HT-29 (cell line): ENCODE results near the gene ARMC8. TPM values are rescaled to one million over a fixed set of nuclear protein-coding genes. Genes with fewer than 3 reads are reported as not detected.

Experiments used
- DNase-seq: peaks from one replicate; pipeline ENCODE4 v3.0.0-alpha.2; 2015; ENCODE audit warnings: low spot score
- total RNA-seq: library from RNA; depleted of rRNA; stranded (reverse); fragments of >200 nt; shearing (Covaris generic); gene quantifications from 2 replicates; pipeline ENCODE4 v1.2.3, GENCODE V29; 2014

ARMC8 gene
- total RNA-seq, 1 experiment from 2014 or later: 21.7 TPM

DNA sequence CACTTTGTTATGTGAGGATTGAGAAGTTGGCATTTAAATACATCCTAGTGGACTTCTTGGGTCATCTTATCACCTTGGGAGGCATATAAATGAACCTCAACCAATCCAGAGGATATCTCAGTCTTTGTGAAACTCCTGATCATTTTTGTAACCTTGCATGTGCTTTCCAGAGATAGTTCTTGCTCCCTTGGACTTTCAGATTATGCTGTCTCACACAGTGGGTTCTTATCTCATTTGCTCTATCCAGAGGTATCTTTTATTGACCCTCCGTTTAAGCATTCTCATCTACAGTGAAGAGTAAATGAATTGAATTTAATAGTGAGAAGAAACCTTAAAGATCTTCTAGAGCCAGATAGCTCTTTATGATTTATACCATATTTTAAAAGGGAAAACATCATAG, 10.4 kb downstream of the ARMC8 start:
- no peak for DNase-seq

DNA sequence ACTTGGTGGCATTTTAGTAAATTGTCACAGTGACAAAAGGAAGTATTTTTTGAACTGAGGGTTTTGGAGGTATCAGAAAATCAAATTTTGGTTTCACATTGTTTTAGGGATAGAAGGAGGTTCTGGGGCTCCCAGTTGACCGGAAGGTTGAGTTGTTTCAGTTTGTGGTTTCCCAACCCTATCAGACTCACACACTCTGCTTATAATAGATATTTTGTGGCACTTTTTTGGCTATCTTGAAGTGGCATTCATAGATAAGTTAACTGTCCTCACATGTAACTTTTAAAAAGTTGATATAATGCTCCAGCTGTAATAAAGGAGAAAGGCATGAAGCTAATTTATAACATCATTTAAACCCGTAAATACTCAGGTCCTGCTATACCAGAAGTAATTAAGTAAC, 12.8 kb downstream of the ARMC8 start:
- DNase-seq: no peak

DNA sequence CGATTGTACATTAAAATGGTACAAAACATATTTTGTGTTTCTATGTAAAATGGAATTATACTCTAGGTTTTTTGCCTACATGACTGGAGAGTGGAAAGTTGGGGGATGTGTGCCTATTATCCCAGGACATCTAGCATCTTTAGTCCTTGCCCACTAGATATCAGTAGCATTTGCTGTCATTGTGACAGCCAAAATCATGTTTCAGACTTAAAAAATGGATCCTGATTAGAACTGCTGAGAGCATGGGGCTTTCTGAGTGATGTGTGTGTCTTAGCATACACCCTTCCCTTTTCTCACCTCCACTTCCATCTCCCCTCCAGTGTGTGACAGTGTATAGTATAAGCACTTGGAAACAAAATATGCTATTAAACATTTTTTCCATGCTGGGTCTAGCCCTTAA, 13.3 kb downstream of the ARMC8 start:
- no peak for DNase-seq

DNA sequence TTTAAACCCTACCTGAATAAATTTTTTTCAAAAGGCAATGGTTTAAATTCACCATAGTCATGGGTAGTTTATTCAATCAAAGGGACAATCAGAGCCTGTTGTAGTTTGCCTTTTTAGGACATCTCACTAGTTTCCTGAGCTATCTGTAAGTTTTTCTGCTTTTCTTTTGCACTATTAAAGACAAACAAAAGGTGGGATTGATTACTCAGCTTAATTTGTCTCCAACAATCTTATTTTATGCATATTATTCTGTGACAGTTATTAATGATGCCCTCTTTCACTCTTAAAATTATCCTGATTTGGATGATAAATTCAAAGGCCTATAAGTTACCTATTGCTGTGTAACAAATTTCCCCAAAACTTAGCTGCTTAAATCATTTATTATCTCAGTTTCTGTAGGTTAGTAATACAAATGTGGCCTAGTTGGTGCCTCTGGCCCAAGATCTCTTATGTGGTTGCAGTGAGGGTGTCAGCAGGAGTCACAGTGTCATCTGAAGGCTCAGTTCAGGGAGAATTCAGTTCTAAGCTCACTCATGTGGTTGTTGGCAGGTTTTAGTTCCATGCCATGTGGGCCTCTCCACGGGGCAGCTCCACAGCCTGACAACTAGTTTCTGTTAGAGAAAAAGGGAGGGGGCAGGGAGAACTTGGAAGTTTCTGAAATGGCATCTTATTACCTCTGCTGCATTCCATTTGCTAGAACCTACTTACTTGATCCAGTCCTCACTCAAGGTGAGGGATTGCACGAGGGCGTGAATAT, 16.0 kb downstream of the ARMC8 start:
- DNase-seq: no peak

DNA sequence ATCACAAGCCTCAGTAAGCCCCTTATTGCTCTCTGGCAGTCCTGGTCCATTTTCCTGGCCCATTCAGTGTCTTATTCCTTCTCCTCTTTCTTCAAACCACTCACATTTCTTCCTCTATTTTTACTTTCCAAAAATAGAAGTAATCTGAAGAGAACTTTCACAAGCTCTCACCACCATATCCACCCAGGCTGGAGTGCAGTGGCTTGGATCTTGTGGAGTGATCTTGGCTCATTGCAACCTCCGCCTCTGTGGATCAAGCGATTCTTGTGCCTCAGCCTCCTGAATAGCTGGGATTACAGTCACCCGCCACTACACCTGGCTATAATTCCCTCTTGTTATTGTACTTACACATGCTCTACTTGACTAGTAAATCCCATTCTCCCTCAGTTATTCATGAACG, 16.8 kb downstream of the ARMC8 start:
- no peak for DNase-seq

DNA sequence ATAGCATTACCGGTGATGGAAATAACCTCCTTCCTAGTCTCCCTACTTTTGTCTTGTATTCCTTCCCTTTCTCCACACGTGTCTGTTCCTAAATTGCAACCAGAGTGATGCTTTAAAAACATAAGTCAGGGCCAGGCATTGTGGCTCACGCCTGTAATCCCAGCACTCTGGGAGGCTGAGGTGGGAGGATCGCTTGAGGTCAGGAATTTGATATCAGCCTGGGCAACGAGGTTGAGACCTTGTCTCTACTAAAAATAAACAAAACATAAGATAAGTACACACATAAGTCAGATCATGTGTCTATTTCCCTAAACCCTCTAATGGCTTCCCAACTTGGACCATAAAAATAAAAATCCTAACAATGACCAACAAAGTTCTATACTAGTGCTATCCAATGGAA, 18.4 kb downstream of the ARMC8 start:
- no peak for DNase-seq

DNA sequence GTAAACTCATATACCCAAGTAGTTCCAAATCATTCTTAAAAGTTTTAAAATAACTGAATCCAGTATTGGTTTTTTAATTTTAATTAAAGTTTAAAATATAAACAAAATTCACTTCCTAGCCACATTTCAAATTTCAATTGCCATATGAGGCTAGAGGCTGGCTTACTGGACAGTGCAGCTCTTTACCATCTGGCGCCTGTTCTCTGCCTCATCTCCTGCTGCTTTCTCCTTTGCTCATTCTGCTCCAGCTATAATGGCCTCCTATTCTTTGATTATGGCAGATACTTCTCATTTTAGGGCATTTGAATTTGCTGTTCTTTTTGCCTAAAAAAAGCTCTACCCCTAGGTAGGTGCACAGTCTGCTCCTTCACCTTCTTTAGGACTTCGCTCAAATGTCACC, 19.1 kb downstream of the ARMC8 start:
- no peak for DNase-seq

DNA sequence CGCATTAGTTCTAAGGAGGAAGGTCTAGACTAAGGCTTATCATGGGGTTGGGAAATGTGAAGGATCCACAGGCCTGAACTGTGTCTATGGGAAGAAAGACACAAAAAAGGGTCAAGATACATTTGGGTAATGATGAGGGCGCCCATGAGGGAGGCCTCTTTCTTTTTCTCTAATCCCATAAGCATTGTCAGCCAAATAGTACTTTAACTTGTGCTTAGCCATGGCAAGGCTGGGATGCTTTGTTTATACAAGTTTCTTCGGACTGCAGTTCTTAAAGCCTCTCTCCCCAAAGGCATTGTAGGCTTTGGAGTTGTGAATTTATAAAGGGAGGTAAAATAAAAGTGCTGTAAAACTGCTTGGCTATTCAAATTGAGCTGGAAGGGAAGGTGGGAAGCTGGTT, 23.4 kb downstream of the ARMC8 start:
- no peak for DNase-seq

DNA sequence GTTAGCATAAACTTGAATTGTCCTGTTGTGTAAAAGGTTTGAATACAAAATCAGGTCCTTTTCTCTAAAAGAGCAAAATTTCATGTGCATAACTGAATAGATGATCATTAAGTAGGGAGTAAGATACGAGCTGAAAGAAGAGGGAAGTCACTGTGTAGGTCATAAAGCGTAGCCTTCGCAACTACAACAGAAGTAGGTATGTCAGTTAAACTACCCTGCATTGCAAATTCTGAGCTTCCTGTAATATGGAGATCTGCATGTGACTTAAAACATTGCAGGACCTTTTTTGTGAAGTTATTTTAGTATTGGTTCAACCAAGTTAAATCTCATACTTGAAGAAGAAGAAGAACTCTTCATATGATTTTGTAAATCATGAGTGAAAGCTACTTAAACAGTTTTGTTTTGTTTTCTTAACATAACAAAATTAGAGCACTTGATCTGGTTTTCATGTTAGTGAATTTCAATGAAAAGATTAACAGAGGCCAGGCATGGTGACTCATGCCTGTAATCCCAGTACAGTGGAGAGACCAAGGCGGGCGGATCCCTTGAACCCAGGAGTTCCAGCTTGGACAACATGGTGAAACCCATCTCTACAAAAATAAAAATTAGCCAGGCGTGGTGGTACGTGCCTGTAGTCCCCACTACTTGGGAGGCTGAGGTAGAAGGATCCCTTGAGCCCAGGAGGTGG, 26.4 kb downstream of the ARMC8 start:
- no peak for DNase-seq

DNA sequence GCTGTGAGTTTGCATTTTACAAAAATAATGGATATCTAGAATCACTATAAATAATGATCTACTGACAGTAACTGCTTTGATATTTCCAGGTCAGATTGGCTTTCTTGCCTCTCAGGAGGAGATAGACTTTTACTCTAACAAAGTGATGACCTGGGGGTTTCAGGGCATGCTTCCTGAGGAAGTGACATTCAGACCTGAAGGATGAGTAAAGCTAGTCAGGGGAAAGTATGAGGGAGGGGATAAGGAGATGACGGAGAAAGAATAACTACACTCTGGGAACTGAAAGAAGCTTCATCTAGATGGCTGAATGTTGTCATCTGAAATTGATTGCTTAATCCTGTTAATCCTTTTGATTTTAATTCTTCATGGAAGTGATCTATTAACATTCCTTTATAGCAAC, 32.2 kb downstream of the ARMC8 start:
- DNase-seq: no peak

DNA sequence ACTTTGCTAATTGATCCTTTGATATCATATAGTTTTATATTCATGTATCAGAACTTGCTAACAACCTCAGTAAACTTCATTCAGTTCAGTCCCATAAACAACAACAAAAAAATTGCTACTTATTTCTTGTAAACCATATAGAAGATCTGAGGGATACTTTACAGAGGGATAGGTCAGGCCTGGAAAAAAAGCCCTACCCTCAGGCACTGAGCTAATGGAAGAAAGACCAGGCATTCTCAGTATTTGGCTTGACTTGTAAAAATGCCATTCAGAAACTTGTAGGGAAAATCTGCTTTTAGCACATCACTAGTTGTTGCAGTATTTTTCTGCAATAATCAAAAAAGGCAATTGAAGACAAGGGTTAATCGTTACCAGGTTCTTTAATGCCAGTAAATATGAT, 33.1 kb downstream of the ARMC8 start:
- no peak for DNase-seq

DNA sequence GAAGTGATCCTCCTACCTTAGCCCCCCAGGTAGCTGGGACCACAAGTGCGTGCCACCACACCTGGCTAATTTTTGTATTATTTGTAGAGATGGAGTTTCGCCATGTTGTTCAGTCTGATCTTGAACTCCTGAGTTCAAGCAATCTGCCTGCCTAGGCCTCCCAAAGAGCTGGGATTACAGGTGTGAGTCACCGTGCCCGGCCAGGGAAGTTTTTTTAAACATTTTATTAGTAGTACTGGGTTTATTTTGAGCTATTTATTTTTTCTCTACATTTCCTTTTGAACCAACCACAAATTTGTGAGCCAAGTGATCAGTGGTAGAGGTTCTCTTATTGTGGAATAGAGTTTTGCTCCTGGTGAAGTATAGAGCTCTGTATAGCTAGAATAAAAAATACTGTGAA, 33.7 kb downstream of the ARMC8 start:
- no peak for DNase-seq

DNA sequence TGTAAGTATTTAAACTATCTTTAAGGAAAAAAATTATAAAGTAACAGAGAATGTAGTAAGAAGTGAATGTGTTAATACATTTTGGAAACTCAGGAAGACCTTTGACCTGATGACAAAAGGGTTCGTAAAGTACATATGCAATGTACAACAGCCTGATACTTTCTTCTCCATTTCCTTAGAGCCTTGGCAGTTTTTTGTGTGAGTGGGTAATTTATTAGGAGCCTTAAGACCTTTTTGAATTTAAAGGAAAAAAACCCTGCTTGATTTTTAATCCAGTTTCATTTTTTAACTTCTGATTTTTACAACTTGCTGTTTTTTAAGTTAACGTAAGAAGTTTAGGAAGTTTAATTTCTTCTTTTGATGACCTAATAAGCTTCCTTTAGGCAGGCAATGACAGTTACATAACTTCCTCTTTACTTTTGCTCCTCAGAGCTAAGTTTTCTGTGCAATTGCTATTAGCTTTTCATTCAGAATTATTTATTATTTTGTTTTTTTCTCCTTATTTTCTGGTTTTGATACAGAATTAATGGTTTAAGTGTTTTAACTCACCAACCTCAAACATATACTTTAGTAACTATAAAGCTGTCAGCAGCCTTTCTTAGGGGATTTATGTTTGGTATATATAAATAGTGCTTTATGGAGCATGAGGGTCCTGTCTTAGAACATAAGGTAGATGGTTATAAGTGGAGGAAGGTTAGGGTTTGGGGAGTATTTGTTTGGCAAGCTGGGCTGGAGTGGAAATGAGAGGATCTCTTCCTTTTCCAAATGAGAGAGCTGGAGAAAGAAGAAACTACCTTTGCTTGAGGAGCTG, 35.2 kb downstream of the ARMC8 start:
- DNase-seq: no peak

DNA sequence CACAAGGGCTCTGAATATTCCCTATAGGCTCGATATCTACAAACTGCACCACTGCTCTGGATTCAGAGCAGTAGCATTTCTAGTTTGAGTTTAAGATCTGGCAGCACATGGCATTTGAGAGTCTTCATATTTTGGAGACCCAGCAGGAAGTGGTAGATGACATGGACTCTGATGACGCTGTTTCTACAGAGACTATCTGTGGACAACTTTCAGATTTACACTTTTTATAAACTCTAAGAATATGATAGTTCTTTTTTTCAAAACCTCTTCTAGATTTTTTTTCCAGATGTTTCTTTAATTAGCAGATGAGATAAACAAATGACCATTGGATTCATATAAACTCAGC, 35.8 kb downstream of the ARMC8 start:
- no peak for DNase-seq

DNA sequence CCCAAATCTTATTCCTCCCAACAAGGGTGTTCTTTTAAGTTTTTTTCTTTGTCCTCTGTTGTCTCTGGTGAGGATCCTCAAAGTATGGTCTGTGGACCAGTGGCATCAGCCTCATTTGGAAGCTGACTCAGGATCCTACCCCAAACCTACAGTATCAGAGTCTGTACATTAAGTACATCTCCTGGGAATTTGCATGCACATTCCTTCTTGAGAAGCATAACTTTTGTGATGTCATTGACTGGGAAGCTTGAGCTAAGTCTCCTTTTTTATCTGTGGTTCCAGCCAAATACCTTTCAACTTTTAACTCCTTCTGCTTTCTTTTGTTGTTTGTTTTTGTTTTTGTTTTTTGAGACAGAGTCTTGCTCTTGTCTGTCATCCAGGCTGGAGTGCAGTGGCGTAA, 40.5 kb downstream of the ARMC8 start:
- DNase-seq: no peak

DNA sequence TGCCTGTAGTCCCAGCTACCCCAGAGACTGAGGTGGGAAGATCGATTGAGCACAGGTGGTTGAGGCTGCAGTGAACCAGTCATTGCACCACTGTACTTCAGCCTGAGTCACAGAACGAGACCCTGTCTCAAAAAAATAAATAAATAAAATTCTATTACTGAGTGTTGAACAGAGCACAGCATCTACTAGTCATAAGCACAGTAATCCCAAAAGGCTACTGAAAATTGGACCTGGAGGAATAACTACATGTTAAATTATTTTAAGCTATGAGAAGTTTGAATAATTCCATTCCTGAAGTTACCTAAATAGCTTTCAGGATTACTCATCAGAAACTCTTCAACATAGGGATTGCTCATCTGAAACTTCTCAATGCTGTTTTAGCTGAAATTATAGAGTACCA, 43.4 kb downstream of the ARMC8 start:
- DNase-seq: no peak

DNA sequence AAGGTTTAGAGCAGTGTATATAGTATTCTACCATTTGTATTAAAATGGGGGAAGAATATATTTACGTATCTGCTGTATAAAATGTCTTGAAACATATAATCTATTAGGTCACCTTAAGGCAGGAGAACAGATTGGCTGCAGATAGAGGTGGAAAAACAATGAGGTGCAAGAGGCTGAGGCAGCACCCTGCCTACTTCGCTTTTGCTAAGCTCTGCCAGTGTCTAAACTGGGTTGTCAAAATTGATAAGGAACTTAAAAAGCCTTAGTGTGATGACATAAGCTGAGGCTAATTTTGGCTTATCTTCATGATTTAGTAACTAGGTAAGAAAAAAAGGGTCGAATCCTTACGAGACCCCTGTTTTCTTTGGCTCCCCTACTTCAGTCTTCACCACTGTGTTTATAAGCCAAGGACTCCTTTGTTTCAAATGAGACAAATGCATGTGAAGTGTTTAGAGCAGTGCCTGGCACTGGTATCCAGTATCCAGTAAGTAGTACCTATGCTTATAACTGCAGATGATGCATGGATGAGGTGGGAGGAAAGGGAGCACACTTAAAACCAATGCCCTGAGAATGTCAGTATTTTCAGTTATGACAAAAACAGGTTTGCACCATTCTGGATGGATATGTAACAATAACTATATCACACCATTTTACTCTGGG, 45.7 kb downstream of the ARMC8 start:
- no peak for DNase-seq

DNA sequence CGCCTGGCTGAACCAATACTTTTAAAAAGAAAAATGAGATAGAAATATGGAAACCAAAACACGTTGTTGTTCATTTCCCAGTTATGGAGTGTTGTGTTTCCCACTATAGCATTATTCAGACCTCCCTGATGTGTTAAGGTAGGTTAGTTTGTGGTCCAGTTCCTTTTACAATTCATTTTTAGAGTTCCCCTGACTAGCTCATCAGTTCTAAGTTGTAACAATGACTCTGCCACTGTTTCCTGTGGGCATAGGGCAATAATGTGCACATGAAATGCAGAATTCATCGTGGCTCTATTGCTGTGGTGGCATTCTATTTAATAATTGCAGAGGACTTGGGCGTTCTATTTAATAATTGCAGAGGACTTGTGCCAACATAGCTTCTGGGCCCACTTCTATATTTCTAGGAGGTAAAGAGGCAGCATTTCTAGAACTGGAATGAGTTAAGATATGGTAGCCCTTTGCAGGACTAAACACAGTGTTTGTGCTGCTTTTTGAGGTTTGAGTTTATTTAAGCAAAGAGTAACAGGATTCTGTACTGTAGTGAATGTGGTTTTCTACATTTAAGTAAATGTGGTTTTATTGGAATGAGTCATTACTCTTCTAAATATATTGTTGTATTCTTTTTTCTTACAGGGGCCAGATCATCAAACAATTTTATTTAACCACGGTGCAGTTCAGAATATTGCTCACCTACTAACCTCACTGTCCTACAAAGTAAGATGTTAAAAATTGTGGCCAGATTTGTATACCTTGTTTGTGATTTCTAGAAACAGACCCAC, 47.5 kb downstream of the ARMC8 start:
- no peak for DNase-seq

DNA sequence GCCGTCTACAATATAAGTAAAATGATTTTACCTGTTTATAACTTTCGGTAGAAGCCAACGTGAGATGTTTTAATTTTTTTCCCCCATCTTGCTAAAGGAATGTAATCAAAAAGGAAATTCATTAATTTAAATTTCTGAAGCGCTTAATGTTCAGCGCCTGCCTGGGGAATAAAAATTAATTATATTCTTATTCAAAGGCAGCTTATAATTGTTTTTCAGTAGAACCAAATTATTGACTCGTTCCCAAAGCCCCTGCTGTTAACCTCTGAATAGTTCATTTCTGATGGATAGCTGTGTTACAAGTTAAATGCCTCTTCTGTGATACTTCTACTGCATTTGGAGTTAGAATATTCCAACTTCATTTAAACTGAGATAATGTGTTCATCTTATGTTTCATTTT, 51.6 kb downstream of the ARMC8 start:
- no peak for DNase-seq

DNA sequence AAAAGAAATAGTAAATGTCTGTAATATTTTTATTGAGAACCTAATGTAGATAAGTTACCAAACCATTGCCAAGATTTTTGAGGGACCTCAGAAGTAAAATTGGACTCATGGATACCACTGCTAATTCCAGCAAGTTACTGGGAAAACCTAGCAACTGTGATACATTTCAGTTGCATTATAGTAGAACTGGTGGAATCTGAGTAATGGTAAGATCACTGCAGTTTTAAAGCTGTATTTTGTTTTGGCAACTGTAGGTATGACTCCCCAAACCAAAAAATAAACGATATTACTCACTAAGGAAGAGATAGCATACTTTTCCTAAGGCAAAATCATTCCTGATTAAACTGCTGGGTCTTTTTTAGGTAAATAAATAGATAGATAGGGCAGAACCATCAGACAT, 54.0 kb downstream of the ARMC8 start:
- no peak for DNase-seq

DNA sequence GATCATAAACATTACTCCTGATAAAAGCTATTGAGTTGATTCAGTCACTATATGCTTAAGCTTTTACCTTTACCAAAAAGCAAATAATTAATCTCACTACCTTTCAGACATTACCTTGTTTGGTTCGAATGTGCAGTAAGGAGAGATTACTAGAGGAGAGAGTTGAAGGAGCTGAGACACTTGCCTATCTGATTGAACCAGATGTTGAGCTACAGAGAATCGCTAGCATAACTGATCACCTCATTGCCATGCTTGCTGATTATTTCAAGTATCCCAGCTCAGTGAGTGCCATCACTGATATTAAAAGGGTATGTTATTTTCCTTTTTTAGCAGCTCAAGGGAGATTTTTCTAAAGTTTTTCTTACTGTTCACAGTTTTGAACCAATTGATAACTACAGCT, 54.6 kb downstream of the ARMC8 start:
- DNase-seq: no peak

DNA sequence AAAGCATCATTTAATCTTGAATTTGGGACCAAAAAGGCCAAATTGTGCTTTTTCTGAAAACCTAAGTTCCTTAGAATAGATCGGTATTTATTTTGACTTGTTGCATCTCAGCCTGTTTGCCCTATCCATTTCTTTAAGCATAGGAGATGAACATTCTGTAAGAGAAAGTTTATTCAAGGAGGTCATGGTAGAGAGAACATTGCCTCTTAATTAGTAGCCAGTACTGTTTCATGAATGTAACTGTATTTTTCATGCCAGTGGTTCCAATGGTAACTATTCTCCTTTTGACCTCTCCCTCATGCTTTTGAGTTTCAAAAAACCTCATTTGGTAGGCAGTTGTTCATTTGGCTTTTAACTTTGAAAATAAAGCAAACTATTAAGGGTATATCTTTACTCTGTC, 55.4 kb downstream of the ARMC8 start:
- no peak for DNase-seq
